GM13977 (cell line): ENCODE results near the gene TNPO2.
"Not testable (repeated sequence)": the region's sequence is repeated elsewhere in the genome, so short reads cannot be mapped to it uniquely, and the experiment has no call there.

Experiments used
- DNase-seq: peaks from one replicate; pipeline ENCODE4 v3.0.0; 2012; ENCODE audit warnings: low spot score
- in situ Hi-C: fragments of 300-500 bp; cut with MboI; formaldehyde crosslinking; loops from one replicate; pipeline ENCODE4 v1.12.0; 2022; ENCODE audit warnings: low sequenced_read_pairs, low pct_unique_long_range_greater_than_20kb, mixed read lengths, inconsistent platforms; ENCODE audit not compliant: unreplicated experiment
- TF ChIP-seq, protein P1 (sequence below): IDR thresholded peaks from 2 replicates; pipeline ENCODE4 v1.5.1; 2012; ENCODE audit warnings: mild to moderate bottlenecking, control low read depth; ENCODE audit not compliant: insufficient read depth; ENCODE audit errors: extremely low read depth, missing control alignments

The TNPO2 gene

DNA sequence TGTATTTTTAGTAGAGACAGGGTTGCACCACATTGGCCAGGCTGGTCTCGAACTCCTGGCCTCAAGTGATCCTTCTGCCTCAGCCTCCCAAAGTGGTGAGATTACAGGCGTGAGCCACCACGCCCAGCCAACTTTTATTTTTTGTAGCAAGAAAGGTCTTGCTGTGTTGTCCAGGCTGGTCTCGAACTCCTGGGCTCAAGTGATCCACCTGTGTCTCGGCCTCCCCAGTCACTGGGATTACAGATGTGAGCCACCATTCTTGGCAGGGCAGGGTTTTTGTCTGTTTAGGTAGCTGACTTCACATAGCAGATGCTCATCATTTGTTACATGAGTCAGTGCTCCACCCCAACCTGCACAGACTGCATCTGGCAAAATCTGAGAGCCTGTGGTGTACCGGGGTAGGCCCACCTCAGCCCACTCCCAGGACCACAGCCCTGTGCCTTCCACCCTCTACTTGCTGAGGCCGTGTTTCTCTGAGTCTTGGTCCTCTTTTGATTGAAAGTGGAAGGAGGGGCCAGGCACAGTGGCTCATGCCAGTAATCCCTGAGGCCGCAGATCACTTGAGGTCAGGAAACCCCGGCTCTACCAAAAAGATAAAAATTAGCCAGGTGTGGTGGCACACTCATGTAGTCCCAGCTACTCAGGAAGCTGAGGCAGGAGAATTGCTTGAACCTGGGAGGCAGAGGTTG lies 4.2 kb upstream of the TNPO2 start:
- in situ Hi-C loops: no loop called here
- DNase-seq: no peak
- TF ChIP-seq, protein P1, sequence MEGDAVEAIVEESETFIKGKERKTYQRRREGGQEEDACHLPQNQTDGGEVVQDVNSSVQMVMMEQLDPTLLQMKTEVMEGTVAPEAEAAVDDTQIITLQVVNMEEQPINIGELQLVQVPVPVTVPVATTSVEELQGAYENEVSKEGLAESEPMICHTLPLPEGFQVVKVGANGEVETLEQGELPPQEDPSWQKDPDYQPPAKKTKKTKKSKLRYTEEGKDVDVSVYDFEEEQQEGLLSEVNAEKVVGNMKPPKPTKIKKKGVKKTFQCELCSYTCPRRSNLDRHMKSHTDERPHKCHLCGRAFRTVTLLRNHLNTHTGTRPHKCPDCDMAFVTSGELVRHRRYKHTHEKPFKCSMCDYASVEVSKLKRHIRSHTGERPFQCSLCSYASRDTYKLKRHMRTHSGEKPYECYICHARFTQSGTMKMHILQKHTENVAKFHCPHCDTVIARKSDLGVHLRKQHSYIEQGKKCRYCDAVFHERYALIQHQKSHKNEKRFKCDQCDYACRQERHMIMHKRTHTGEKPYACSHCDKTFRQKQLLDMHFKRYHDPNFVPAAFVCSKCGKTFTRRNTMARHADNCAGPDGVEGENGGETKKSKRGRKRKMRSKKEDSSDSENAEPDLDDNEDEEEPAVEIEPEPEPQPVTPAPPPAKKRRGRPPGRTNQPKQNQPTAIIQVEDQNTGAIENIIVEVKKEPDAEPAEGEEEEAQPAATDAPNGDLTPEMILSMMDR: no peak

DNA sequence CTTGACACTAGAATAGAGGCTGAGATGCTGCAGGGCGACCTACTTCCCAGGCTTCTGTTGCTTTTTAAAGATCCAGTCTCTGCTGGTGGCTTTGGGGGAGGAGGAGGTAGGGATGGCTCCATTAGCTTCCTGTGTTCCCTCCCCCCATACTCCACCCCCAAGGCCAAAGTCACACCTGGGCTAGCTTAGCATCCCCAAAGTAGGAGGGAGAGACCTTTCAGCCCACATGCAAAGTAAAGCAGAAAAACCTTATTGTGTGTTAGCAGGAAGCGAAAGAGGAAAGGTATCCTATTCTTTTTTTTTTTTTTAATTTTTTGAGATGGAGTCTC lies 3.2 kb upstream of the TNPO2 start:
- TF ChIP-seq, protein P1: no peak
- DNase-seq: no peak
- in situ Hi-C loops: no loop called here

DNA sequence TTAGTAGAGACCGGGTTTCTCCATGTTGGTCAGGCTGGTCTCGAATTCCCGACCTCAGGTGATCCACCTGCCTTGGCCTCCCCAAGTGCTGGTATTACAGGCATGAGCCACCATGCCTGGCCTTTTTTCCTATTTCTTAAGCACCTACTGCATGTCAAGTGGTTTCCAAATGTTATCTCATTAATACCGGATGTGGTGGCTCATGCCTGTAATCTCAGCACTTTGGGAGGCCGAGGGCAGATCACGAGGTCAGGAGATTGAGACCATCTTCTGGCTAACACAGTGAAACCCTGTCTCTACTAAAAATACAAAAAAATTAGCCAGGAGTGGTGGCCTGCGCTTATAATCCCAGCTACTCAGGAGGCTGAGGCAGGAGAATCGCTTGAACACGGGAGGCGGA lies 1.9 kb upstream of the TNPO2 start:
- DNase-seq, in situ Hi-C loops: not testable (repeated sequence)

DNA sequence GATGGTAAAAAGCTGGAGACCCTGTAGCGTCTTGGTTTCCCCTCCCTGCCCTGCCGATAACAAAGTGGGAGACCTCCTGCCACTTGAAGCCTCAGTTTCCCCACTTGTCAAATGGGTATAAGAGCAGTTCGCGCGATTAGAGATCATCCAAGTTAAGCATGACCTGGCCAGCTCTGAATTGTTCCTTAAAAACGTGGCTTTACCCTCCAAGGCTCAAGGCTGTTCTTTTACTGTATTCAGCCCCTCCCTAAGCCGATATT lies 421 bp downstream of the TNPO2 start:
- DNase-seq: no peak
- in situ Hi-C loops: no loop called here
- TF ChIP-seq, protein P1: no peak

DNA sequence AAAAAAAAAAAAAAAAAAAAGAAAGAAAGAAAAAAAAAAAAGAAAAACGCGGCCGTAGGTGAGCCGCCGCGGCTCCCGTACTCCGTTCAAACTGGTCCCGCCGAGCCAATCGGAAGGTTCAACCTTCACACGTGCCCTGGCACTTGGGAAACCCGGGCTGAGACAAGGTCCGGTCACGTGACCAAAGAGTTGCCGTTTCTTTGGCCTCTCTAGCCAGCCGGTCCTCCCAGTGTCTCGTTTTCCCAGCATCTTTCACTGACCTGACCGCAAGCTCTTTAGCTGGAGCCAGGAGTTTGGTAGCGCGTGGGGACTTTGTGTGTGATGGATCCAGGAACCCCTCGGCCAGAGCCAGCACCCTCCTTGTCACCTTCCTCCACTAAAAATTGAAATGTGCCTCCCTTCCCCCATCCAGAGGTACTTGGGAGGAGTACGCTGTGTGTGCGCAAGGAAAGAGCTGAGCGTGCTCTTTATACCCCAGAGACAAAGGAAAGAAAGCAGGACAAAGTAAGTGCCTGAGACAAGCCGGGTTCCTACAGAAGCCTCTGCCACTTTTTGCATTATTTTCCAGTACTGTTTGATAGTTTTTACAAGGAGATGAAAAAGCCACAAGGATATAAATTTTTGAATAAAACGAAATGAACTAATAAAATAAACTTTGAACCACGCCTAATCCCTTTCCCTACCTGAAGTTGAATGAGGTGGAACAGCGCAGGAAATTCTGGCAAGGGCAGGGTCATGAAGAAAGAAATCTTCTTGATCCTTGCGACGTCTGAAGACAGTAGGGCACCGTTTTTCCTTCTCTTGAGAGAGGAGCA lies 959 bp downstream of the TNPO2 start:
- TF ChIP-seq, protein P1: no peak
- in situ Hi-C loops: no loop called here
- peak; percentile 99 for DNase-seq

DNA sequence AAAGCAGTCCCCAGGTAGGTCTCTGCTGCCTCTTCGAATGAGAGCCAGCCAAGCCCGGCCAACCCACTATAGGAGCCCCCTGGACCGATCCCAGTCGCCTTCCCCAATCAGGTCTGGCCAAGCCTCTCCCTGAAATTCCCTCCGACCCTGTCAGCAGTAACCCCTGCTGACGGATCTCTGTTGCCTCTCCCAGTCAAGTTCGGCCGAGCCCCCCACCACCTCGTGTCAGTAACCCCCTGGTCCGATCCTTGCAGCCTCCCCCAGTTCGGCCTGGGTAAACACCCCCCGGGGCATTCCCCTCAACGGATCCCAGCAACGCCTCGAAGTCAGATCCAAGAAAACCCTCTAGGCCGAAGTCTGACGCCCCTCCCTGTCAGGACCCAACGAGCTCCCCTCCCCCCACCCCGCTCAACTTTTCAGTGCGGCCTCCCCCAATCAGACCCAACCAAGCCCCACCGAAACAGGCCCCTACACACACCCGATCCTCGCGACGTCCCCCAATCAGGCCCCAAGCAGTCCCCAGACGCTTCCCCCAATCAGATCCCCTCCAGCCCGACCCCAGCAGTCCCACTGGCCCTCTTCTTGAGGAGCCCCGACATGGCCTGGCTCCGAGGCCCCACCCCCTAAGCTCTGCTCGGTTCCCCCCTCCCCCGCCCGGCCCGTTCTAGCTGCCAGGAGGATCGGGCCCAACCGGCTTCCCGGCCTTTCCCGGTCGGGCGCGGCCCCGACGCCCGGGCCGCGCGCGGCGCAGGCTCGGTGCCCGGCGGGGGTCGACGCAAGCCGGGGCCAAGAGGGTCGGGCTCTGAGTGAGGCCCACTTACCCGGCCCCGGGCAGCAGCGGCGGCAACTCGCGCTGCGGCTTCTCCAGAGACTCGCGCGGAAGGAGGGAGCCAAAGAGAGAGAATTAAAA lies 1.8 kb downstream of the TNPO2 start:
- in situ Hi-C loops: no loop called here
- DNase-seq: peak; percentile 90
- TF ChIP-seq, protein P1: no peak
